IPS DF 6.9 (cell line): ENCODE results near the gene BRIP1.

ENCODE experiments used
- DNase-seq: peaks from one replicate; pipeline ENCODE4 v3.0.0-alpha.2; 2013; ENCODE audit warnings: low read depth, low spot score
- H3K27ac ChIP-seq: one replicate; pipeline ENCODE4 v1.5.1; 2013; ENCODE audit warnings: low read length, control low read depth
- H3K27me3 ChIP-seq: 2 replicates; pipeline ENCODE4 v1.6.1; 2013; ENCODE audit warnings: mild to moderate bottlenecking, low read length; ENCODE audit not compliant: control insufficient read depth, insufficient read depth
- H3K36me3 ChIP-seq: 2 replicates; pipeline ENCODE4 v1.6.1; 2013; ENCODE audit warnings: low read length; ENCODE audit not compliant: control insufficient read depth, insufficient read depth
- H3K4me1 ChIP-seq: 2 replicates; pipeline ENCODE4 v1.6.1; 2013; ENCODE audit warnings: low read length; ENCODE audit not compliant: control insufficient read depth, insufficient read depth
- H3K4me3 ChIP-seq: 2 replicates; pipeline ENCODE4 v1.5.1; 2013; ENCODE audit warnings: mild to moderate bottlenecking, low read length
- H3K9me3 ChIP-seq: 2 replicates; pipeline ENCODE4 v1.6.1; 2013; ENCODE audit warnings: low read length, inconsistent platforms; ENCODE audit not compliant: control insufficient read depth, insufficient read depth
- WGBS: extraction: QIAGEN DNeasy Blood & Tissue Kit; methylation state at CpG from one replicate; pipeline ENCODE4 v1.1.7; 2013; ENCODE audit warnings: mixed read lengths, missing lambda C conversion rate; ENCODE audit not compliant: insufficient read length, insufficient coverage; 5-methylcytosine and 5-hydroxymethylcytosine counted together

The BRIP1 gene

GRCh38 chr17:61764846-61765245 is 98.5 kb downstream of the BRIP1 start:
- H3K36me3 ChIP-seq, result no peaks in the 10 kb centered on the region
- H3K4me3 ChIP-seq, result no peak overlapping the region
- no peaks in the 10 kb centered on the region for H3K4me1 ChIP-seq
- H3K27me3 ChIP-seq, result no peaks in the 10 kb centered on the region
- no peak for DNase-seq
- WGBS, result no CpG with 5 or more reads among the region's 1 CpG
- H3K27ac ChIP-seq, result no peak overlapping the region
- no peaks in the 10 kb centered on the region for H3K9me3 ChIP-seq

GRCh38 chr17:61761827-61762226 is 101.5 kb downstream of the BRIP1 start:
- H3K36me3 ChIP-seq, result no peaks in the 10 kb centered on the region
- no CpG with 5 or more reads among the region's 2 CpGs for WGBS
- H3K27me3 ChIP-seq, result no peaks in the 10 kb centered on the region
- no peak overlapping the region for H3K27ac ChIP-seq
- no peak overlapping the region for H3K4me3 ChIP-seq
- no peaks in the 10 kb centered on the region for H3K4me1 ChIP-seq
- DNase-seq, result no peak
- no peaks in the 10 kb centered on the region for H3K9me3 ChIP-seq

DNA sequence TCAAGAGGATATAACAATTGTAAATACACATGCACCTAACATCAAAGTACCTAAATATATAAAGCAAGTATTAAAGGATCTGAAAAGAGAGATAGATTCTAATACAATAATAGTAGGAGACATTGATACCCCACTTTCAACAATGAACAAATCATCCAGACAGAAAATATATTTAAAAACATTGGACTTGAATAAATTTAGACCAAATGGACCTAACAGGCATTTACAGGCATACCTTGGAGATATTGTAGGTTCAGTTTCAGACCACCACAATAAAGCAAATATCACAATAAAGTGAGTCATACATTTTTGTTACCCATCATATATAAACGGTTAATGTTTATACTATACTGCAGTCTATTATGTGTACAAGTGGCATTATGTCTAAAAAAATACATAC is 104.0 kb downstream of the BRIP1 start:
- WGBS, result no CpG with 5 or more reads among the region's 1 CpG

GRCh38 chr17:61758430-61758829 is 104.9 kb downstream of the BRIP1 start:
- WGBS, result no CpG with 5 or more reads among the region's 2 CpGs
- no peaks in the 10 kb centered on the region for H3K36me3 ChIP-seq
- H3K4me1 ChIP-seq, result no peaks in the 10 kb centered on the region
- DNase-seq, result no peak
- H3K9me3 ChIP-seq, result no peaks in the 10 kb centered on the region
- H3K4me3 ChIP-seq, result no peak overlapping the region
- no peak overlapping the region for H3K27ac ChIP-seq
- no peaks in the 10 kb centered on the region for H3K27me3 ChIP-seq

More for the DNA sequence above, 104.0 kb downstream of the BRIP1 start:
- H3K36me3 ChIP-seq, result no peaks in the 10 kb centered on the region
- H3K27ac ChIP-seq, result no peak overlapping the region
- no peak overlapping the region for H3K4me3 ChIP-seq
- no peak for DNase-seq
- H3K27me3 ChIP-seq, result no peaks in the 10 kb centered on the region
- no peaks in the 10 kb centered on the region for H3K4me1 ChIP-seq
- H3K9me3 ChIP-seq, result no peaks in the 10 kb centered on the region

- H3K27ac ChIP-seq, result no peak overlapping the region
- no peaks in the 10 kb centered on the region for H3K27me3 ChIP-seq
- no peak overlapping the region for H3K4me3 ChIP-seq
- no peak for DNase-seq
- H3K4me1 ChIP-seq, result no peaks in the 10 kb centered on the region
- H3K9me3 ChIP-seq, result no peaks in the 10 kb centered on the region
- H3K36me3 ChIP-seq, result no peaks in the 10 kb centered on the region
These were observed 106.2 kb downstream of the BRIP1 start for GRCh38 chr17:61757168-61757567.

GRCh38 chr17:61756561-61756960 is 106.8 kb downstream of the BRIP1 start:
- Histone ChIP-seq H3K27ac (no peak overlapping the region), H3K9me3 (no peaks in the 10 kb centered on the region), H3K36me3 (no peaks in the 10 kb centered on the region), H3K4me3 (no peak overlapping the region), H3K27me3 (no peaks in the 10 kb centered on the region), H3K4me1 (no peaks in the 10 kb centered on the region)
- DNase-seq, result no peak
- WGBS, result no CpG with 5 or more reads among the region's 1 CpG

DNA sequence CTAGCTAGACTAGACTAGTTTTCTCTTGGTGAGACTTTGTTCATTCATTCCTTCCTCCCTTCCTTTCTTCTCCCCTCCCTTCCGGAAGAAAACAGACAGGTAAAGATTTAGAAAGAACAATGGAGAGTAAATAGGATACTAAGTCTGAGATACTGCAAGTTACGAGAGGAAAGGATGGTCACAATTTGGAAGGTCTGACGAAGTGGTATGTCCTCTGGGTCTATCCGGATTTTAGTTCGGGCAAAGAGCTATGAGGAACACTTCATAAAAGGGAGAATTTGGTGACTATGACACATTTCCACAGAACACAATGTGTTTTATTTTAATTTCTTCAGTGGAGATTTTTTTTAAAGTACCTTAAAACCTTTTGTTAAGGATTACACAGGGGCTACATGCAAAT is 107.7 kb downstream of the BRIP1 start:
- H3K4me3 ChIP-seq, result no peak overlapping the region
- H3K27ac ChIP-seq, result no peak overlapping the region
- H3K27me3 ChIP-seq, result no peaks in the 10 kb centered on the region
- no peaks in the 10 kb centered on the region for H3K4me1 ChIP-seq
- H3K36me3 ChIP-seq, result no peaks in the 10 kb centered on the region
- no CpG with 5 or more reads among the region's 5 CpGs for WGBS
- no peaks in the 10 kb centered on the region for H3K9me3 ChIP-seq
- no peak for DNase-seq

DNA sequence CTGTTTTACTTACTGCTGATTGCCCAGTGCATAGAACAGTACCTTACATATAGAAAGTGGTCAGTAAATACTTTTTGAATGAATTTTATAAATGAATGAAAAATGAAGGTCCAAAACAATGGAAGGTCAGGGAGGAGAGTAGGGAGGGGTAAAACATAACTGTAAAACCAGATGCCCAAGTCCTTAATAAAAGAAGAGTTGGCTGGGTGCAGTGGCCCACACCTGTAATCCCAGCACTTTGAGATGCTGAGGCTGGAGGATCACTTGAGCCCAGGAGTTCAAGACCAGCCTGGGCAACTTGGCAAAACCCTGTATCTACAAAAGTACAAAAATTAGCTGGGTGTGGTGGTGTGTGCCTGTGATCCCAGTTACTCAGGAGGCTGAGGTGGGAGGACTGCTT is 108.2 kb downstream of the BRIP1 start:
- H3K36me3 ChIP-seq, result no peaks in the 10 kb centered on the region
- DNase-seq, result no peak
- H3K9me3 ChIP-seq, result no peaks in the 10 kb centered on the region

GRCh38 chr17:61754124-61754523 is 109.2 kb downstream of the BRIP1 start:
- Histone ChIP-seq H3K9me3 (no peaks in the 10 kb centered on the region), H3K36me3 (no peaks in the 10 kb centered on the region), H3K4me3 (no peak overlapping the region), H3K27me3 (no peaks in the 10 kb centered on the region), H3K27ac (no peak overlapping the region), H3K4me1 (no peaks in the 10 kb centered on the region)
- DNase-seq, result no peak
- no CpG with 5 or more reads among the region's 1 CpG for WGBS

More for the DNA sequence above, 108.2 kb downstream of the BRIP1 start:
- no peak overlapping the region for H3K27ac ChIP-seq
- H3K27me3 ChIP-seq, result no peaks in the 10 kb centered on the region
- no peaks in the 10 kb centered on the region for H3K4me1 ChIP-seq
- H3K4me3 ChIP-seq, result no peak overlapping the region

DNA sequence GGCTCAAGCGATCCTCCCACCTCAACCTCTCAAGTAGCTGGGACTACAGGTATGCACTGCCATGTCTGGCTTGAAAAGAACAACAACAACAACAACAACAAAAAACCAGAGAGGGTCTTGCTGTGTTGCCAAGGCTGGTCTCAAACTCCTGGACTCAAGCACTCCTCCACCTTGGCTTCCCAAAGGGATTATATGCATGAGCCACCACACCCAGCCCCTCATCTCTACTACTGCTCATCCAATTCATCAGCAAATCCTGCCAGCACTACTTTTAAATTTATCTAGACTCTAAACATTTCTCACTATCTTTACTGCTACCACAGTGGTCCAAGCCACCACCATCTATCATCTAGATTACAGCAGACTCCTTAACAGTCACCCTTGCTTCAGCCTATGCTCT is 109.6 kb downstream of the BRIP1 start:
- no CpG with 5 or more reads among the region's 1 CpG for WGBS
- H3K9me3 ChIP-seq, result no peaks in the 10 kb centered on the region
- no peak overlapping the region for H3K4me3 ChIP-seq
- no peak overlapping the region for H3K27ac ChIP-seq
- no peaks in the 10 kb centered on the region for H3K27me3 ChIP-seq
- H3K4me1 ChIP-seq, result no peaks in the 10 kb centered on the region
- no peak for DNase-seq
- no peaks in the 10 kb centered on the region for H3K36me3 ChIP-seq

GRCh38 chr17:61750656-61751055 is 112.7 kb downstream of the BRIP1 start:
- no CpG with 5 or more reads among the region's 1 CpG for WGBS

More at GRCh38 chr17:61750656-61751055, 112.7 kb downstream of the BRIP1 start:
- no peak for DNase-seq
- no peak overlapping the region for H3K27ac ChIP-seq
- no peaks in the 10 kb centered on the region for H3K27me3 ChIP-seq
- H3K4me3 ChIP-seq, result no peak overlapping the region
- H3K9me3 ChIP-seq, result 0 out of 2 replicates have a peak, but pooled peaks cover 1% of the 10 kb centered on the region
- H3K4me1 ChIP-seq, result no peaks in the 10 kb centered on the region
- H3K36me3 ChIP-seq, result no peaks in the 10 kb centered on the region
